ENCODE results near the gene PRM3.

PRM3 gene

DNA sequence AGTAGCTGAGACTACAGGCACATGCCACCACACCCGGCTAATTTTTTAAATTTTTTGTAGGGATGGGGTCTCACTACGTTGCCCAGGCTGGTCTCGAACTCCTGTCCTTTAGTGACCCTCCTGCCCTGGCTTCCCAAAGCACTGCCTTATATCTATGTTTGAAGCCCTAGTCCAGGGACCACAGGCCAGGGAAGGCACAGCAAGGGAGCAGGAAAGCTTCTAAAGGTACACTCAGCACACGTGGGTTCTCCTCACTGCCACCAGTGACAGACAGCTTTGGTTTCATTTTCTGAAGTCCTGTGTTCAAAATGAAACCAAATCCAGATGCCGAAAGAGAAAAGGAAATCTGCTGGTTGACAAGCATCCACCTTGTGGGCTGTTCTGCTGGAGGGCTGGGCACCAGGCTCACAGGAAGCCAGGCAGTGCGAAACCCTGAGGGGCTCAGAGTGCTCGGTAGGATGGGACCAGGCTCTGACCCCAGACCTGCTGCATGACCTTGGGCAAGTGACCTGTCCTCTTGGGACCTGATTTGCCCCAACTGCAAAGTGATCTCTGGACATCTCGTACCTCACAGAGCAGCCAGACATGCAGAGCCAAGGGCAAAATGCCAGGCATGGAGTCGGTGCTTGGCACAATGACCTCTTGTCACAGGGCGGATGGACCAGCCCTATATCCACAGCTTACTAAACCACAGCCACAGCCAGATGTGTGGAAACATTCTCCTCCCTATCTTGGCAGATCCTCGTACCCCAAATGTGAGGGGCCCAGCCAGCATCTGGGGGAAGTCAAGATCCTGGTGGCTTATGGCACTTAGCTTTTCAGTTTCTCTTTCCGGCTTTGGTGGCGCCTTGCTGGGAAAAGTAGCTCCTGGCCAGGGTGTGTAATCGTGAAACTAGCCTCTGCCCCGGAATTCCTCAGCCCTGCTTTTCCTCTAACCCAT lies 14.6 kb downstream of the PRM3 start:
- no peak for DNase-seq (ENCODE audit: low read depth)

- no peak for DNase-seq (ENCODE audit: low read depth)
These were observed 16.1 kb downstream of the PRM3 start for GRCh38 chr16:11257131-11257938.

DNA sequence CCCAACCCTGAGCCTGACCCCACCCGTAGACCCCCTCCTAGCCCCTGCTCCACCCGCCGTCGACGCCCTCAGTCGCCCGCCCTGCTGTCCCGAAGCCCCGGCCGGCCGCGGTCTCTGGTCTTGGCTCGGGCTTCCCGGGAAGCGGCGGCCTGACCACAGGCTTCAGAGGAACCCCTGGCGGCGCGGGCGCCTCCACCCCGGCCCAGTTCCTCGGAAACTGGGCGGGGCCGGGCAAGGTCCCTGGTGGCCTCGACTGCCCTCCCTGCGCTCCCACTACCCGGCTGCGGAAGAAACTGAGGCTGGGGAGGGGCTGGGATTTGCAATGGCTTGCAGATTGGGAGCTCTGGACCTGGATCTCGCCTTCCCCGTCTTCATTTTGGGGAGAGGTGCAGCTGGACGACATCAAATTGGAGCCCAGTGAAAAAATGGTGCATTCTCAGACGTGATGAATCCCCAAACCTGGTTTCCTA lies 16.7 kb downstream of the PRM3 start:
- no peak for DNase-seq (ENCODE audit: low read depth)

DNA sequence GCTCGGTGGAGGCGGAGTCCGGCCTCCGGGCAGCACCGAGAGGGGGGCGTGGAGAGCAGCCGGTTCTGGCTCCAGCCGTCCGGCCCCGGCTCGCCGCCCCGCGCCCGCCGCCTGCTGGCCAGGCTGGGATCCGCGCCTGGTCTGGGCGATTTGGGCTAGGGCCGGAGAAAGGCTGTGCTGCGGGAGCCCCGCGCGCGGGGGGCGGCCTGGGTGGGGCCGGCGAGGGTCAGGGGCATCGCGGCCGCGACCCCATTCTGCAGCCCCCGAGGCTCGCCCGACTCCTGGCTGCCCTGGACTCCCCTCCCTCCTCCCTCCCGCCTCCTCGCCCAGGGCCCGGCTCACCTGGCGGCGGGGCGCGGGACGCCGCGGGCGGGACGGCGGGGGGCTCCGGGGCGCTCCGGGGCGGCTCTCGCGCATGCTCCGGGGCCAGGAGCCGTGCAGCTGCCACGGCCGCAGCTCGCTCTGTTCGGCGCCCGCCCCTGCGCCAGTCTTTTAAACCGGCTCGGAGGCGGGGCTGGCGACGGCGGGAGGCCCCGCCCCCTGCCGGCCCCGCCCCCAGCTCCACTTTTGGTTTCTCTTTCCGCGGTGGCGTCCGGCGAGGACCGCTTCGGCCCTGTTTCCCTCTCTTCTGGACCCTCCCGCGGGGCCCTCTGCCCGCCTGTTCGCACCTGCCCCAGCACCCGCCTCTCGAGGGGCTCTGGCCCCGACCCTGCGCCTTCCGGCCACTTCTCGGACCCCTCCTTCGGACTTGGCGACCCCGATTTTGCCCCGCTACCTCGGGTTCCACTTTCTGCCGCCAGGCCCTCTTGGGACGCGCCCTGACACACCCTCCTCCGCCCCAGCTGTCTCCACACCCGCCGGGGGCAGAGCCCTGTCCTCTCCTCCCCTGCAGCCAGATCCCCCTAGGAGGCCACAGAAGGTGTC lies 17.4 kb downstream of the PRM3 start, which contains the start of gene SOCS1:
Gene SOCS1 (minus strand): TSS at position 468 of the 924 bp plus-strand sequence. CDS start 726 bp downstream, outside the sequence.
- peak; percentile 83 for DNase-seq (ENCODE audit: low read depth)

DNA sequence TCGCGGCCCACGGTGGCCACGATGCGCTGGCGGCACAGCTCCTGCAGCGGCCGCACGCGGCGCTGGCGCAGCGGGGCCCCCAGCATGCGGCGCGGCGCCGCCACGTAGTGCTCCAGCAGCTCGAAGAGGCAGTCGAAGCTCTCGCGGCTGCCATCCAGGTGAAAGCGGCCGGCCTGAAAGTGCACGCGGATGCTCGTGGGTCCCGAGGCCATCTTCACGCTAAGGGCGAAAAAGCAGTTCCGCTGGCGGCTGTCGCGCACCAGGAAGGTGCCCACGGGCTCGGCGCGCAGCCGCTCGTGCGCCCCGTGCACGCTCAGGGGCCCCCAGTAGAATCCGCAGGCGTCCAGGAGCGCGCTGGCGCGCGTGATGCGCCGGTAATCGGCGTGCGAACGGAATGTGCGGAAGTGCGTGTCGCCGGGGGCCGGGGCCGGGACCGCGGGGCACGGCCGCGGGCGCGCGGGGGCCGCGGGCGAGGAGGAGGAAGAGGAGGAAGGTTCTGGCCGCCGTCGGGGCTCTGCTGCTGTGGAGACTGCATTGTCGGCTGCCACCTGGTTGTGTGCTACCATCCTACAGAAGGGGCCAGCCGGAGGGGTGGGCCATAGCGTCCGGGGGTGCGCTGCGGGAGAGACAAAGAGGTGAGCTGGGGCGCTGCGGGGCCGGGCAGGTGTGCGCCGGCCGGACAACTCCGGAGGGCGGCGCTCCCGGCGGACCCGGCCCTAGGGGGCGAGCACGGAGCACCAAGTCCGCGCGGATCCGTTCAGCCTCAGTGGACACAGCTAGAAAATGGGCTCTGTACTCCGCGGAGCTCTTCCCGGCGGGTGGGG lies 18.3 kb downstream of the PRM3 start:
- no peak for DNase-seq (ENCODE audit: low read depth)

DNA sequence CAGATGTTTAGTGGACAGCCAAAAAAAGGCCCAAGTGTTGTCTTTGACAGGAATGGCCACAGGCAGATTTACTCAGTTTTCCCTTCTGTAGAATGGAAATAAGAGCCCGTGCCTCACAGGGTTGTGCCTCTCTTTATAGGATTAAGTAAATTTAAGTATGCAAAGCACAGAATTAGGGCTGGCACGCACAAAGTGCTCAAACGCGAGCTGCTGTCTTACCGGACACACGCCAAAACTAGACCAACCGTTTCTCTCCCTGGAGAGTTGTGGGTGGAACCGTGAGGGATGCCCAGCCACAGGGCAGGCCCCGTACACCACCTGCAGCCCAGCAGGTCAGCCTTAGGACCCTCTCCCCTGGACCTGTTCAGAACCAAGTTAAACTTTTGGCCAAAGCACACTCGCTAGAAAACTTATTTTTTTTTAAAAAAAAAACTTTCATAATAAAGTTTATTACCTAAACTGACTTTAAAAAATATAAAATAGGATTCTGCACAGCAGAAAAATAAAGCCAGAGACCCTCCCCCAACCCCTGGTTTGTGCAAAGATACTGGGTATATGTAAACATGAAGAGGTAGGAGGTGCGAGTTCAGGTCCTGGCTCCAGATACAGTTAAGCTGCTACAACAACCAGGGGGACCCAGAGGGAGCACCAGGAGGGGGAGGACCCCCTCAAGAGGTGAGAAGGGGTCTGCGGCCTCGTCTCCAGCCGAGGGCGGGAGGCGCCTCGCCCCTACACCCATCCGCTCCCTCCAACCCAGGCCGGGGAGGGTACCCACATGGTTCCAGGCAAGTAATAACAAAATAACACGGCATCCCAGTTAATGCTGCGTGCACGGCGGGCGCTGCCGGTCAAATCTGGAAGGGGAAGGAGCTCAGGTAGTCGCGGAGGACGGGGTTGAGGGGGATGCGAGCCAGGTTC lies 19.2 kb downstream of the PRM3 start:
- DNase-seq (ENCODE audit: low read depth) = no peak

DNA sequence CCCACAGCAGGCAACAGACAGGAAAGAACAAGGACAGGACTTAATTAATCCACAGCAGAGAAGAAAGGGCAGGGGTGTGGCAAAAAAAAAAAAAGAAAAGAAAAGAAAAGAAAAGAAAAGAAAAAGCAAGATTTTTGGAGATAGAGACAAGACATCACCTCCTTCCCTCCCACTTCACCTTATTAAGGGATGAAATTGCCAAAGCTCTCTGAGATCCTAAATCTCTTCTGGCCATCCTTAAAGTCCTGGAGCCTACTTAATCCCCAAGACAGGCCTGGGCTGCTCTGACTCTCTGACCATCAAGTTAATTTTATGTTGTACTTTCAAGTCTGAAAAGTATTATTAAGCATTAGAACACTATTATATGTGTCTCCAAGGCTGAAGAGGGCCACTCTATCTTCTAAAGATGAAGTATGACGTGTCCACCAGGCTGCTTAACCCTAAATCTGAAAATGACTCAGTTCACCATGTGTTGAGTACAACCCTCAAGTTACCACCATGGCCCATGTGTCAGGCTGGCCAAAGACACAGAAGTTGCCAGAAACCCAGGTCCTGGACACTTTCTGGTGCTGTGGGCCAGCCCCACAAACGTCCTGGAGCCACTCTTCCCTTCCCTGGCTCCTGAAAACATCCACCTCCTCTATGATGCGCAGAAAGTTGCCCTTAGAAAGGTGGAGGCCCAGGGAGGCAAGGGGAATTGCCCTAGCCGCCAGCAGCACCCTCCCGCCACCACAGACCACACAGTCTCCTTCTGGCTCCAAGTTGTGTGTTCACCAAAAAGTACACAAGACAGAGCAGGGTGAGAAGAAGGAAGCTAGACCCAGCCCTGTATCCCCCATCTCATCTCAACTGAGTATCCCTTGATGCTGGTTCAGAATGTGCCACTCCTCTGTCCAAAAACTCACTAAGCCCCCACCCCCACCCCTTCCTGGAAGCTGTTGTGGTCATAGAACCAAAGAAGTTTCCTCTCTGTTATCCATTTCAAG lies 20.1 kb downstream of the PRM3 start:
- DNase-seq (ENCODE audit: low read depth) = no peak

- no peak for DNase-seq (ENCODE audit: low read depth)
These were observed 20.9 kb downstream of the PRM3 start for GRCh38 chr16:11252482-11252931.

DNA sequence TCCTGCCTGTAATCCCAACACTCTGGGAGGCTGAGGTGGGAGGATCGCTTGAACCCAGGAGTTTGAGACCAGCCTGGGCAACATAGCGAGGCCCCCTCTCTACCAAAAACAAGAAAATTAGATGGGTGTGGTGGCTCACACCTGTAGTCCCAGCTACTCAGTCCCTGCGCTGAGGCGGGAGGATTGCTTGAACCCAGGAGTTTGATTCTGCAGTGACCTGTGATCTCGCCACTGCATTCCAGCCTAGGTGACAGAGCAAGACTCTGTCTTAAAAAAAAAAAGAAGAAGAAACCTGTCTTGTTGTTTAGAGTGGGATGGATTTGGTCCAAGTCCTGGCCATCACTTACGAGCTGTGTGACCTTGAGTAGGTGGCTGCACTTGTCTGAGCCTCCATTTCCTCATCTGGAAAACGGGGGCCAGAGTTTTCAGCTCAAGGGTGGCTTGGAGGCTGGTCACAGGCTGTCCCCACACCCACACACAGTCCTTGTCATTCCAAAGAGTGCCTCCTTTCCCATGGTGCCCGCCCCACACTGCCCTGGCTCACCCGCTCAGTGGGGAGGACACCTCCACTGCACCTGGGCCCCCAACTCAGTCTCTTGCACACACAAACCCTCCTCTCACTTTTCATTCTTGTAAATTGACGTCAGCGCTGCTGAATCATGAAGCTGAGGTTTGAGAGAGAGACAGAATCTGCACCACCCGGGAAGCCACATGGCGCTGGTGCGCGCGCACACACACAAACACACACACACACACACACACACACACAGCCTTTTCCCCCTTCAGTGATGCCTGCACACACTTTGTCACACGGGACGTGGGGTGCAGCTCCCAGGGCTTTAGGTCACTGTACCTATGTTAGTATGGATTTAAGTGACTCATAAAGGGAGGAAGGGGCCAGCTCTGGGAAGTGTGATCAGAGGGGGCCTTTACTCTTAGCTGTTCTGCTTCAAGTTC lies 21.6 kb downstream of the PRM3 start:
- DNase-seq (ENCODE audit: low read depth) = no peak

GRCh38 chr16:11250786-11251524 lies 22.5 kb downstream of the PRM3 start:
- no peak for DNase-seq (ENCODE audit: low read depth)

DNA sequence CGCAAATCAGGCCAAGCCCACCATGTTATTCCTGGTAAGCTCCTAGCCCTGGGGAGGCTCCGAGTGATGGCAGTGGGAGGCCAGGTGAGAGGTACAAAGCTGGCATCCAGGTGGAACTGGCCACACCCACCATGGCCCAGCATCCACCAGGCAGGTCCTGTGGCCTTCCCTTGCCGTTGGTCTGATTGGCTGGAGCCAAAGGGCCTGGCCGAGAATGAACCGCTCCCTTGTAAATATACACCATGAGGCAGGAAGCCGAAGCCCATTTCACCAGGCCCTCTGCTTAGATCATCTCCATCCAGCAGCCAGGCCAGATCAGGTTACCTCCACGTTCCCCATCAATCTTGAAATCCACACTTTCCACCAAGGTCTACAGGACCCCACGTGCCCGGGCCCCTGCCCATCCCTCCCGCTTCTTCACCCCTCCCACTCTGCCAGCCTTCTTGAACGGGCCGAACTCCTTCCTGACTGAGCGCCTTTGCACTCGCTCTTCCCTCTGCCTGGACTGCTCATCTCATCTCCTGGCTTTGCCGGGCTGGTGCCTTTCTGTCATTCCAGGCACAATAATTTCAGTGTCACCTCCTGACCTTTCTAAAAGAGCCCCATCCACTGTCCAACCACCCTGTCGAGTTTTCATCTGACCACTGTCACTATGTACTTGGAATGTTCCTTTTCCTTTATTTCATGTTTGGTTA lies 23.2 kb downstream of the PRM3 start:
- DNase-seq (ENCODE audit: low read depth) = no peak

DNA sequence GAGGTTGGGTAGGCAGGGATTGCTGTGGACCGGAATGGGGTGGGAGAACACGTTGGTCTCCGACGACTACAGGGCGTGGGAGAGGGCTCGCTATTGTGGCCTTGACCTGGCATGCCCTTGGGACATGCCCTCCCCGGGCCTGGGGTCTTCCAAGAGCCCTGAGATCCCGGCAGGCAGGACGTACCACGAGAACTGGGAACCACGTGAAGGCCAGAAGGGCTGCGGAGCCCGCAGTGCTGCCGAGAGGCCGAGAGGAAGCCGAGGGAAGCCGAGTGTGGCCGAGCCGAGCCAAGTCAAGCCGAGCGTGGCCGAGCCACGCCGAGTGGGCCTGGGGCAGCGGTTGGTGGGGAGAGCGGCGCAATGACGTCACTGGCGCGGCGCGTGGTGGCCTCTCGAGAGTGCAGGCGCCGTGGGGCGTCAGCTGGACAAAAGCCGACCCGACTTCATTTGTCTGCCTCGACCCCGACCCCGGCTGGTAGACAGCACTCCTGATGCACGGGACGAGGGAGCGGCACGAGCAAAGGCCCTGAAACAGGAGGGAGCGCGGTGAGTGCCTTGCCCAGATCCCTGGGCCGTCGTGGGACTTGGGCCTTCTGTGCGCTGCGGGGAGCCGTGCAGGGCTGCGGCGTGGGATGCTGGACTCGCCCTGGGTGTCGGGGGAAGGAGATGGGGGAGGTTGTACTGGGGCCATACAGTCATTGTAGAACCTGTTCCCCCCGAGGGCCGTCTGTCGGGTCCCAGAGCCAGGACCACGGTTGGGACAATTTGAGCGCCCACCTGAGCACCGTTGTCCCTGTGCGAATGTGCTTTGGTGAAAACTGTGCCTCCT lies 24.0 kb downstream of the PRM3 start:
- no peak for DNase-seq (ENCODE audit: low read depth)

DNA sequence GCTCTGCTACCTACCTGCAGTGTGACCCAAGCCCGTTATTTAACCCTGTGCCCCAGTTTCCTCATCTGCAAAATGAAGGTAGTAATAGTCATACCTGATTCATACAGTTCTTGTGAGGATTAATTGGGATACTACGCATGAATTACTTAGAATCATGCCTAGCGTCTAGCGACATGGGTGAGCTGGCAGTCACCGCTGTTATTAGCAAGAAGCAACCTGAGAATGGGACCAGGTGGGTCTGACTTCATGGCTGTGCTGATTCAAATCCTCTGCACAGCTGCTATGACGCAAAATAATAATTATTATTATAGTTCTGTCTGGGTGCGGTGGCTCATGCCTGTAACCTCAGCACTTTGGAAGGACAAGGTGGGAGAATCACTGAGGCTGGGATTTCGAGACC lies 25.3 kb downstream of the PRM3 start:
- no peak for DNase-seq (ENCODE audit: low read depth)

DNA sequence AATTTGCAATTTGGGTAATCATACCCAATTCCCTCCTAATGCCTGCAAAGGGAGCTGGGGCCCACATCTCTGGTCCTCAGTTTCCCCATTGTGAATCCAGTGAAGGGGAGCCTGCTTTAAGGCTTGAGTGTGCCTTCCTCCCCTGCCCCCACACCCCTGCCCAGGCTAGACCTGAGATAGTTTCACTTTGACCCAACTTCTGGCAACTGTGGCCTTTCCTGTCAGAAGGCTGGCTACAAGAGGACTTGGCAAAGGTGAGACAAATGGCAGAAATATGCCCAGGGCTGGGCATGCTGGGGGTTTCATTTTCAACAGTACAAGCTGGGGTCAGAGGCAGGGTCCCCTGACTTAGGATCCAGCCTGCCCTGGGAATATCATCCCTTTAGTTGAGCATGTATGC lies 27.4 kb downstream of the PRM3 start:
- no peak for DNase-seq (ENCODE audit: low read depth)

GRCh38 chr16:11245222-11245737 lies 28.1 kb downstream of the PRM3 start:
- DNase-seq (ENCODE audit: low read depth) = no peak

All from stimulated activated CD8-positive, alpha-beta memory T cell treated with anti-CD3 and anti-CD28 coated beads, Interleukin-15, amount 100 ng/mL, for 24 hours (primary cell).